ENCODE data around the gene NRXN3. TPM values are rescaled to one million over a fixed set of nuclear protein-coding genes. Genes with fewer than 3 reads are reported as not detected.

Gene NRXN3
- total and polyA plus RNA-seq, 2 of the 13 experiments (the other 11 are each of a cell fraction or from before 2014, with no cell fraction given), result 0.03 TPM; not detected in 1

DNA sequence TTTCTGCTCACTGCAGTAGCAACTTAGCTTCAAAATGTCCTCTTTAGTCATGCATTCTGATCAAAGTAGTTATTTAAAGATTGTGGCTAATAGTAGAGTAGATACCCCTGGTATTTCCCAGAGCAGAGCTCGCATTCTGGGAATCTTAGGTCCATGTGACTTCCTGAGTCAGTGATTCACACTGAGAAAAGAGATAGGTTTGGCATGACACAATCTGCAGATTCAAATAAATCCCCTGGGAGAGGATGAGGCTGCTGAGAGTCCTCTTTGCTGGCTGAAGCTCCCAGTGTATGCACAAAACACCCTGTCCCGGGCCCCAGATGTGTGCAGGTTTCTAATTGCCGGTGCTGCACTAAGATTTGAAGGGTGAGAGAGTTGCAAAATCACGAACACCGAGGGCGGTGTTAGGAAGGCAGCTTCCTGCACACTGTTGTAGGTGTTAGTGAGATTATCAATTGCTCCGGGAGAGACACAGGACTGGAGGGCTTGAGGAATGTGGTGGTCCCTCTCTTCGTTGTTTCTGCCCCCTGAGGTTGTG is 233.2 kb downstream of the NRXN3 start (continued):
- TF ChIP-seq, protein P1, sequence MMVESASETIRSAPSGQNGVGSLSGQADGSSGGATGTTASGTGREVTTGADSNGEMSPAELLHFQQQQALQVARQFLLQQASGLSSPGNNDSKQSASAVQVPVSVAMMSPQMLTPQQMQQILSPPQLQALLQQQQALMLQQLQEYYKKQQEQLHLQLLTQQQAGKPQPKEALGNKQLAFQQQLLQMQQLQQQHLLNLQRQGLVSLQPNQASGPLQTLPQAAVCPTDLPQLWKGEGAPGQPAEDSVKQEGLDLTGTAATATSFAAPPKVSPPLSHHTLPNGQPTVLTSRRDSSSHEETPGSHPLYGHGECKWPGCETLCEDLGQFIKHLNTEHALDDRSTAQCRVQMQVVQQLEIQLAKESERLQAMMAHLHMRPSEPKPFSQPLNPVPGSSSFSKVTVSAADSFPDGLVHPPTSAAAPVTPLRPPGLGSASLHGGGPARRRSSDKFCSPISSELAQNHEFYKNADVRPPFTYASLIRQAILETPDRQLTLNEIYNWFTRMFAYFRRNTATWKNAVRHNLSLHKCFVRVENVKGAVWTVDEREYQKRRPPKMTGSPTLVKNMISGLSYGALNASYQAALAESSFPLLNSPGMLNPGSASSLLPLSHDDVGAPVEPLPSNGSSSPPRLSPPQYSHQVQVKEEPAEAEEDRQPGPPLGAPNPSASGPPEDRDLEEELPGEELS (CRISPR knock-in tag; IDR thresholded peaks at IDR 0.05), result no peak
- TF ChIP-seq, protein P2, sequence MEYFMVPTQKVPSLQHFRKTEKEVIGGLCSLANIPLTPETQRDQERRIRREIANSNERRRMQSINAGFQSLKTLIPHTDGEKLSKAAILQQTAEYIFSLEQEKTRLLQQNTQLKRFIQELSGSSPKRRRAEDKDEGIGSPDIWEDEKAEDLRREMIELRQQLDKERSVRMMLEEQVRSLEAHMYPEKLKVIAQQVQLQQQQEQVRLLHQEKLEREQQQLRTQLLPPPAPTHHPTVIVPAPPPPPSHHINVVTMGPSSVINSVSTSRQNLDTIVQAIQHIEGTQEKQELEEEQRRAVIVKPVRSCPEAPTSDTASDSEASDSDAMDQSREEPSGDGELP (IDR thresholded peaks at IDR 0.05; ENCODE audit: borderline replicate concordance, low read depth), result no peak
- TF ChIP-seq SMAD3 (CRISPR knock-in tag; IDR thresholded peaks at IDR 0.05) (no peak), KLF9 (CRISPR knock-in tag; IDR thresholded peaks at IDR 0.05; ENCODE audit: low read depth) (no peak)
- TF ChIP-seq, protein P3, sequence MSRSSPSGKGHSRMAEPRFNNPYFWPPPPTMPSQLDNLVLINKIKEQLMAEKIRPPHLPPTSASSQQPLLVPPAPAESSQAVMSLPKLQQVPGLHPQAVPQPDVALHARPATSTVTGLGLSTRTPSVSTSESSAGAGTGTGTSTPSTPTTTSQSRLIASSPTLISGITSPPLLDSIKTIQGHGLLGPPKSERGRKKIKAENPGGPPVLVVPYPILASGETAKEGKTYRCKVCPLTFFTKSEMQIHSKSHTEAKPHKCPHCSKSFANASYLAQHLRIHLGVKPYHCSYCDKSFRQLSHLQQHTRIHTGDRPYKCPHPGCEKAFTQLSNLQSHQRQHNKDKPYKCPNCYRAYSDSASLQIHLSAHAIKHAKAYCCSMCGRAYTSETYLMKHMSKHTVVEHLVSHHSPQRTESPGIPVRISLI (CRISPR knock-in tag; IDR thresholded peaks at IDR 0.05; ENCODE audit: borderline replicate concordance), result no peak
- TF ChIP-seq, protein P4, sequence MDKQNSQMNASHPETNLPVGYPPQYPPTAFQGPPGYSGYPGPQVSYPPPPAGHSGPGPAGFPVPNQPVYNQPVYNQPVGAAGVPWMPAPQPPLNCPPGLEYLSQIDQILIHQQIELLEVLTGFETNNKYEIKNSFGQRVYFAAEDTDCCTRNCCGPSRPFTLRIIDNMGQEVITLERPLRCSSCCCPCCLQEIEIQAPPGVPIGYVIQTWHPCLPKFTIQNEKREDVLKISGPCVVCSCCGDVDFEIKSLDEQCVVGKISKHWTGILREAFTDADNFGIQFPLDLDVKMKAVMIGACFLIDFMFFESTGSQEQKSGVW (CRISPR knock-in tag; IDR thresholded peaks at IDR 0.05; ENCODE audit: borderline replicate concordance), result no peak

Data from HepG2 (cell line).